ENCODE measurements around the gene CLGN.

Gene CLGN

GRCh38 chr4:140372751-140373327 is 54.6 kb downstream of the CLGN start:
- no peaks in the 10 kb centered on the region for H3K36me3 Mint-ChIP-seq (ENCODE audit: low read depth)
- no peak overlapping the region for H3K4me3 Mint-ChIP-seq

GRCh38 chr4:140368686-140369085 is 58.8 kb downstream of the CLGN start:
- H3K36me3 Mint-ChIP-seq (ENCODE audit: low read depth) = no peaks in the 10 kb centered on the region

More at GRCh38 chr4:140372751-140373327, 54.6 kb downstream of the CLGN start:
- H3K4me1 Mint-ChIP-seq = peaks cover 46% of the 10 kb centered on the region
- no peaks in the 10 kb centered on the region for H3K27me3 Mint-ChIP-seq (ENCODE audit: low read depth)
- H3K9me3 Mint-ChIP-seq = no peaks in the 10 kb centered on the region
- peak in 1 of 3 experiments; percentile 20 for TF ChIP-seq CTCF (IDR thresholded peaks at IDR 0.05; ENCODE audit: unreplicated experiment in 3 of 3)
- H3K27ac Mint-ChIP-seq = no peak overlapping the region

DNA sequence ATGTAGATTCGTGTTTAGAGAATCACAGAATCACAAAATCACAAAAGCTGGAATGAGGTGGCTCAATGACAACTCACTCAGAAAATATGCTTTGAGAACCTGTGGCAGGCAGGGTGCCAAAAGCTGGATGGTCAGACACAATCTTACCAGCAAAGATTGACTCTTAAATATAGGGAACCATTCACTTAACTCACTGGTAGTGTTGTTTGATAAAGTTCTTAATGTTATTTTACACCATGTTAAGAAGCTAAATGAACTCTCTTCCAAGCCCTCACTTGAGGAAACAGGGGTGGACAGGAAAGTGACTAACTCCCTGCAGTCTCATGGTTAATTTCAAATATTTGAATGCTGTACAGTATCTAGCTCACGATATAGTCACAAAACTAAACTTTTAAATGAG is 59.7 kb downstream of the CLGN start:
- no peak for TF ChIP-seq CTCF (IDR thresholded peaks at IDR 0.05; ENCODE audit: unreplicated experiment in 3 of 3)
- Mint-ChIP-seq H3K4me3 (no peak overlapping the region), H3K9me3 (no peaks in the 10 kb centered on the region), H3K27ac (no peak overlapping the region), H3K4me1 (peaks cover 9% of the 10 kb centered on the region), H3K36me3 (ENCODE audit: low read depth) (no peaks in the 10 kb centered on the region), H3K27me3 (ENCODE audit: low read depth) (no peaks in the 10 kb centered on the region)

More at GRCh38 chr4:140368686-140369085, 58.8 kb downstream of the CLGN start:
- Mint-ChIP-seq H3K27me3 (ENCODE audit: low read depth) (no peaks in the 10 kb centered on the region), H3K4me3 (no peak overlapping the region), H3K9me3 (no peaks in the 10 kb centered on the region), H3K4me1 (peaks cover 9% of the 10 kb centered on the region), H3K27ac (no peak overlapping the region)
- TF ChIP-seq CTCF (IDR thresholded peaks at IDR 0.05; ENCODE audit: unreplicated experiment in 3 of 3) = no peak

GRCh38 chr4:140363558-140363957 is 63.9 kb downstream of the CLGN start:
- Mint-ChIP-seq H3K4me1 (peaks cover 9% of the 10 kb centered on the region), H3K27ac (no peak overlapping the region), H3K4me3 (no peak overlapping the region), H3K9me3 (no peaks in the 10 kb centered on the region), H3K27me3 (ENCODE audit: low read depth) (peaks cover 5% of the 10 kb centered on the region), H3K36me3 (ENCODE audit: low read depth) (no peaks in the 10 kb centered on the region)
- no peak for TF ChIP-seq CTCF (IDR thresholded peaks at IDR 0.05; ENCODE audit: unreplicated experiment in 3 of 3)

DNA sequence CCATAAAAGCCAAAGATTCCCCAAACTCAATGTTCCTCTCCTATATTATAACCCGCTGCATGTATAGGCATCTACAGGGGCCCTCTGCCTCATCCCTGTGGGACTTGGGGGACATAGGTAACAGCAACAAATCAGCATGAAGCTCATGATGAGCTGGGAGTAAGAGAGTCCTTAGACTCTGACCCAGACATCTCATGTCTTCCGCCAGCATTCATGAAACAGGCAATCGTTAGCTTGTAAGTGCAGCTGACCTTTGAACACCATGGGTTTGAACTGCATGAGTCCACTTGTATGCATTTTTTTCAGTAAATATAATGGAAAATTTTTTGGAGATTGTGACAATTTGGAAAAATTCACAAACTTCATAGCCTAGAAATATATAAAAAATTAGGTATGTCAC is 64.4 kb downstream of the CLGN start:
- Mint-ChIP-seq H3K27me3 (ENCODE audit: low read depth) (peaks cover 5% of the 10 kb centered on the region), H3K4me3 (no peak overlapping the region), H3K36me3 (ENCODE audit: low read depth) (no peaks in the 10 kb centered on the region), H3K4me1 (peaks cover 9% of the 10 kb centered on the region), H3K9me3 (no peaks in the 10 kb centered on the region), H3K27ac (no peak overlapping the region)
- no peak for TF ChIP-seq CTCF (IDR thresholded peaks at IDR 0.05; ENCODE audit: unreplicated experiment in 3 of 3)

DNA sequence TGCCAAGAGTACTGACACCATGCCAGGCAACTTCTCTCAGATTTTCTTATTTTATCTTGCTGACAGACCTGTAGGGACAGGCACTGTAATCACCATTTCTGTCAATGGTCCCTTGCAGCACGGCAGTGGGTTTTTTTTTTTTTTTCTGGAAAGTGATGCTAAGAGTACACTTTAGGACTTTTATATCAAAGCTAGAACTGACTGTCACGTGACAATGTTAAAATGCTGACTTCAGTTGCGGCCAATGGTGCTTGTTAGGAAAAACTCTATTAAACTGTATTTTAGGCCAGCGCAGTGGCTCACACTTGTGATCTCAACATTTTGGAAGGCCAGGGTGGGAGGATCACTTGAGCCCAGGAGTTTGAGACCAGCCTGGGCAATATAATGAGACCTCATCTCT is 66.3 kb downstream of the CLGN start:
- Mint-ChIP-seq H3K27ac (no peak overlapping the region), H3K27me3 (ENCODE audit: low read depth) (peaks cover 10% of the 10 kb centered on the region), H3K4me1 (peaks cover 9% of the 10 kb centered on the region), H3K4me3 (no peak overlapping the region), H3K36me3 (ENCODE audit: low read depth) (no peaks in the 10 kb centered on the region), H3K9me3 (no peaks in the 10 kb centered on the region)
- TF ChIP-seq CTCF (IDR thresholded peaks at IDR 0.05; ENCODE audit: unreplicated experiment in 3 of 3) = no peak
